Kidney epithelial cell (primary cell): ENCODE data around the gene LHFPL6. TPM values are rescaled to one million over a fixed set of nuclear protein-coding genes. Genes with fewer than 3 reads are reported as not detected.

ENCODE experiments used
- DNase-seq: peaks from one replicate; pipeline ENCODE4 v3.0.0-alpha.2; 2010; ENCODE audit warnings: low read depth
- H3K27me3 ChIP-seq: 2 replicates; pipeline ENCODE4 v1.6.0; 2011; ENCODE audit warnings: low read length; ENCODE audit not compliant: control insufficient read depth, insufficient read depth
- H3K36me3 ChIP-seq: 2 replicates; pipeline ENCODE4 v1.5.1; 2011; ENCODE audit warnings: low read length; ENCODE audit not compliant: control insufficient read depth, insufficient read depth
- H3K4me3 ChIP-seq: 2 replicates; pipeline ENCODE4 v1.5.1; 2011; ENCODE audit warnings: low read depth, mild to moderate bottlenecking, control low read depth, low read length
- total RNA-seq: library from RNA; depleted of rRNA; stranded (reverse); fragments of >200 nt; gene quantifications from 2 replicates; pipeline ENCODE4 v1.2.3, GENCODE V29; 2015
- TF ChIP-seq, protein P1 (sequence below): IDR thresholded peaks from 2 replicates; pipeline ENCODE4 v1.5.1; 2011; ENCODE audit warnings: mild to moderate bottlenecking, moderate library complexity, low read length, control low read depth, inconsistent platforms; ENCODE audit not compliant: insufficient read depth, poor library complexity, severe bottlenecking

The LHFPL6 gene
- total RNA-seq, 1 donor from 2014 or later: 7.0 TPM

GRCh38 chr13:39401756-39402155 is 201.2 kb downstream of the LHFPL6 start:
- Histone ChIP-seq H3K36me3 (no peaks in the 10 kb centered on the region), H3K4me3 (no peak overlapping the region), H3K27me3 (no peaks in the 10 kb centered on the region)
- DNase-seq: no peak
- TF ChIP-seq, protein P1, sequence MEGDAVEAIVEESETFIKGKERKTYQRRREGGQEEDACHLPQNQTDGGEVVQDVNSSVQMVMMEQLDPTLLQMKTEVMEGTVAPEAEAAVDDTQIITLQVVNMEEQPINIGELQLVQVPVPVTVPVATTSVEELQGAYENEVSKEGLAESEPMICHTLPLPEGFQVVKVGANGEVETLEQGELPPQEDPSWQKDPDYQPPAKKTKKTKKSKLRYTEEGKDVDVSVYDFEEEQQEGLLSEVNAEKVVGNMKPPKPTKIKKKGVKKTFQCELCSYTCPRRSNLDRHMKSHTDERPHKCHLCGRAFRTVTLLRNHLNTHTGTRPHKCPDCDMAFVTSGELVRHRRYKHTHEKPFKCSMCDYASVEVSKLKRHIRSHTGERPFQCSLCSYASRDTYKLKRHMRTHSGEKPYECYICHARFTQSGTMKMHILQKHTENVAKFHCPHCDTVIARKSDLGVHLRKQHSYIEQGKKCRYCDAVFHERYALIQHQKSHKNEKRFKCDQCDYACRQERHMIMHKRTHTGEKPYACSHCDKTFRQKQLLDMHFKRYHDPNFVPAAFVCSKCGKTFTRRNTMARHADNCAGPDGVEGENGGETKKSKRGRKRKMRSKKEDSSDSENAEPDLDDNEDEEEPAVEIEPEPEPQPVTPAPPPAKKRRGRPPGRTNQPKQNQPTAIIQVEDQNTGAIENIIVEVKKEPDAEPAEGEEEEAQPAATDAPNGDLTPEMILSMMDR: no peak

GRCh38 chr13:39401046-39401705 is 201.8 kb downstream of the LHFPL6 start:
- TF ChIP-seq, protein P1: no peak
- no peaks in the 10 kb centered on the region for H3K27me3 ChIP-seq
- DNase-seq: no peak
- H3K4me3 ChIP-seq: no peak overlapping the region
- H3K36me3 ChIP-seq: no peaks in the 10 kb centered on the region

DNA sequence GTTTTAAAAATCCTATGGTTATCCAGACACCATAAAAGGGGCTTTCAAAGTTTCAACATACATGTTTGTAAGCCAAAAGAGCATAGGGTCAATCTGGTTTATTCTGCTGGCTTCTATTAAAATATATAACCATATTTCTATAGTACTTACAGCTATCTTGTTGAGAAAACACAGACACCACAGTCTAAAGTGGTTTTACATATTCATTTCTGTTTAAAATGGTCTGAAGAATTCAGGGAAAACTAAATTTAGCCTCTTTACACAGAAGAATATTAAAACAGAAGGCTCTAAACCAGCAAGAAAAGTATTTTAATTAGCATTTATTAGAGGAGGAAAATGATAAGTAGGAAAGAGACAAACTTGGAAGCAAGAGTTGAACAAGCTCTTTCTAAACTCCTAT is 203.9 kb downstream of the LHFPL6 start:
- Histone ChIP-seq H3K4me3 (no peak overlapping the region), H3K36me3 (no peaks in the 10 kb centered on the region), H3K27me3 (no peaks in the 10 kb centered on the region)
- TF ChIP-seq, protein P1: no peak
- no peak for DNase-seq

GRCh38 chr13:39397896-39398265 is 205.1 kb downstream of the LHFPL6 start:
- Histone ChIP-seq H3K36me3 (no peaks in the 10 kb centered on the region), H3K27me3 (no peaks in the 10 kb centered on the region), H3K4me3 (no peak overlapping the region)
- no peak for DNase-seq
- TF ChIP-seq, protein P1: no peak

DNA sequence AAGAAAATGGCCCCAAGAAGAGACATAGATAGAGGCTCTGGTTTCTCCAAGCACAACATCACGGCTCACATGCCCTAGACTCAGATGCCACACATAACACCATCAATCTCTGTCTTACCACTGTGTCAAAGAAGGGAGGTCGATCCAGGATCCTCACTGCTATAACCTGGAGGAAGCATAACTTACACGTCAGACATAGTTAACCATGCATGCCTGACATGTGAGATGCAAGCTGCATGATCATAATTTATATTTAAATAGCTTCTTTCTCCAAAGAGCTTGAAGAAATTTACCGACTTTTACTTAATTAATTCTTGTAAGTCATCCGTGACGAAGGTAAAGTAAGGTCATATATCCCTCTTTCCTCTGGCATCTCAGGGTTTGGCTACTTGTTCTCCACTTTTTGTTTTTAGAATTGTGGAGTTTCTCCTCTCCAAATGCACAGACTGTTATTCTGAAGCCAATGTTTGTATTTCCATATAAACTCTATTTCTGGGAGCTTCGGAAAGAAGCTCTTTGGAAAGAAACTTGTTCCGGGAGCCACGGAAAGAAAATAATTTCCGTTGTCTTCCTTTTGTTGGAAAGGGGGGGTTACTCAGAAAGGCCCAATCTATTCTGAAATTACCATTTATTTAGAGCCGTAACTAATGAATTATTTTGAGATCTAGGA is 205.6 kb downstream of the LHFPL6 start:
- Histone ChIP-seq H3K36me3 (no peaks in the 10 kb centered on the region), H3K27me3 (no peaks in the 10 kb centered on the region), H3K4me3 (no peak overlapping the region)
- DNase-seq: no peak
- TF ChIP-seq, protein P1: no peak
